Stomach (tissue), 9 donors: ENCODE results near the gene PRM2. TPM values are rescaled to one million over a fixed set of nuclear protein-coding genes. Genes with fewer than 3 reads are reported as not detected.
"Not testable (repeated sequence)": the region's sequence is repeated elsewhere in the genome, so short reads cannot be mapped to it uniquely, and the experiment has no call there.

Experiments used
- DNase-seq, 2 donors: peaks; one replicate each; pipeline versions ENCODE4 v3.0.0 to v3.0.0-alpha.2; 2013 to 2019
- H3K27ac ChIP-seq, 5 donors: fragments of 200-600 bp in 4 of 5; sonication (generic) in 4 of 5; one replicate each; pipeline ENCODE4 v1.5.1; 2013 to 2019; ENCODE audit warnings: mild to moderate bottlenecking in 1 of 5, moderate library complexity in 1 of 5
- H3K27me3 ChIP-seq, 3 donors: fragments of 200-600 bp; sonication (generic); one replicate each; pipeline ENCODE4 v1.5.1; 2017 to 2019; ENCODE audit warnings: mixed run types in 1 of 3
- H3K36me3 ChIP-seq, 4 donors: fragments of 200-600 bp; sonication (generic); 1 replicate in 3 of 4; 2 replicates in 1 of 4; pipeline ENCODE4 v1.5.1; 2016 to 2019
- H3K4me1 ChIP-seq, 4 donors: fragments of 200-600 bp; sonication (generic); one replicate each; pipeline ENCODE4 v1.5.1; 2016 to 2019
- H3K4me3 ChIP-seq, 4 donors: fragments of 200-600 bp; sonication (generic) in 3 of 4; one replicate each; pipeline ENCODE4 v1.5.1; 2016 to 2019; ENCODE audit warnings: mild to moderate bottlenecking in 1 of 4
- H3K9me3 ChIP-seq, 4 donors: fragments of 200-600 bp; sonication (generic); one replicate each; pipeline ENCODE4 v1.5.1; 2016 to 2019
- EP300 ChIP-seq: sonication (generic); formaldehyde crosslinking; IDR thresholded peaks from one replicate; pipeline ENCODE4 v1.6.1; 2017; ENCODE audit warnings: antibody characterized with exemption
- POLR2A ChIP-seq, 4 donors: fragments of 450-650 bp; IDR thresholded peaks; one replicate each; pipeline ENCODE4 v1.6.1; 2016; ENCODE audit warnings: antibody characterized with exemption in 4 of 4, control low read depth in 2 of 4, mild to moderate bottlenecking in 1 of 4, moderate library complexity in 1 of 4
- POLR2AphosphoS5 ChIP-seq, 3 donors: sonication (generic); formaldehyde crosslinking; IDR thresholded peaks; one replicate each; pipeline ENCODE4 v1.6.1; 2016; ENCODE audit warnings: antibody characterized with exemption in 3 of 3
- WGBS, 5 donors: extraction: QIAGEN DNeasy Blood & Tissue Kit in 3 of 5; methylation state at CpG; one replicate each; pipeline versions ENCODE4 v1.1.5 to v1.1.7; 2013 to 2018; 5-methylcytosine and 5-hydroxymethylcytosine counted together
- intact Hi-C: fragments of 100-400 bp; cut with DNase I; formaldehyde crosslinking; loops from one replicate; pipeline ENCODE4 v1.15.1; 2023; ENCODE audit warnings: low total_unique reads
- polyA plus RNA-seq, 3 donors: library from polyadenylated mRNA; stranded (reverse); fragments of 200-250 nt; gene quantifications; one replicate each; pipeline ENCODE4 v1.2.3, GENCODE V29; 2013
- total RNA-seq, 5 donors: library from RNA; depleted of rRNA; stranded (reverse); fragments of >200 nt; gene quantifications; one replicate each; pipeline versions ENCODE4 v1.1.0 to v1.2.3, GENCODE V29; 2014 to 2016
- TF ChIP-seq, protein P1 (sequence below), 7 experiments: fragments of 450-650 bp in 4 of 7; fragments of 200-600 bp in 3 of 7; sonication (generic) in 3 of 7; IDR thresholded peaks; one replicate each; pipeline ENCODE4 v1.5.1; 2016 to 2019; ENCODE audit warnings: antibody characterized with exemption in 7 of 7, control low read depth in 2 of 7, mild to moderate bottlenecking in 1 of 7
- donor health status: healthy with polysubstance abuse.
- donor health status: Bipolar disorder and iron deficiency.
- donor health status: healthy.

Gene PRM2
- total and polyA plus RNA-seq, 8 donors, result not detected

DNA sequence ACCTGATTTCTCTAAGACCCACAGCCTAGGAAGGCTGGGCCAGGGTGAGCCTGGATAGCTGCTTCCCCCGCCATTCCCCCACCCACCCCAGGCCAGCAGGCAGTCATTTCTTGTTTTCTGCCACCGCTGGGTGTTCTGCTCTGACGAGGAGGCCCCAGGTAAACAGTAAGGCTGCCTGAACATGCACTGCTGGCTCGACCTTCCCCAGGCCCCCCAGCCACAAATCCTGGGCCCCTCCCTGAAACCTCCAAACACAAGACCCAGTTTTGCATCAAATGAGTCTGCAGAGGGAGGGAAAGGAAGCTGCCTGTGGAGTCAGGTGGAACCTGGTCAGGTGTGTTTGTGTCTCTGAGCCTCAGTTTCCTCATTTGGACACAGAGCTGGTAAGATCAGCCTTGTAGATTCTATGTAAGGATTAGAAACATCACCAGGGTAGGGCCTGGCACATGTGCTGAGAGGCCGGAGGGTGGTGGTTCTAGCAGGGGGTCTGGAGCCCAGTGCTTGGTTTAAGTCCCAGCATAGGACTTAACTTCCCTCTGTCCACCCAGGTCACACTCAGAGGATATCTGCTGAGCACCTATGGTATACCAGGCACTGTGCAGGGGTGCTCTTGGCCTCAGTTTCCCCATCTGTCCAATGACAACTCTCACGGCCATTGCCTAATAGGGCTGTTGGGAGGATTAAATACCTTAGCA, 23.7 kb upstream of the PRM2 start:
- DNase-seq, result peak in 1 of 2 donors; percentile 35
- Histone ChIP-seq H3K27ac (no peak overlapping the region), H3K4me1 (peaks cover 20 to 41% (median 35%) of the 10 kb centered on the region in 4 donors), H3K9me3 (no peaks in the 10 kb centered on the region), H3K4me3 (no peak overlapping the region), H3K36me3 (no peaks in the 10 kb centered on the region), H3K27me3 (no peaks in the 10 kb centered on the region)
- intact Hi-C loops, result no loop called here
- no peak for TF ChIP-seq POLR2A (IDR thresholded peaks at IDR 0.05)
- TF ChIP-seq, protein P1, sequence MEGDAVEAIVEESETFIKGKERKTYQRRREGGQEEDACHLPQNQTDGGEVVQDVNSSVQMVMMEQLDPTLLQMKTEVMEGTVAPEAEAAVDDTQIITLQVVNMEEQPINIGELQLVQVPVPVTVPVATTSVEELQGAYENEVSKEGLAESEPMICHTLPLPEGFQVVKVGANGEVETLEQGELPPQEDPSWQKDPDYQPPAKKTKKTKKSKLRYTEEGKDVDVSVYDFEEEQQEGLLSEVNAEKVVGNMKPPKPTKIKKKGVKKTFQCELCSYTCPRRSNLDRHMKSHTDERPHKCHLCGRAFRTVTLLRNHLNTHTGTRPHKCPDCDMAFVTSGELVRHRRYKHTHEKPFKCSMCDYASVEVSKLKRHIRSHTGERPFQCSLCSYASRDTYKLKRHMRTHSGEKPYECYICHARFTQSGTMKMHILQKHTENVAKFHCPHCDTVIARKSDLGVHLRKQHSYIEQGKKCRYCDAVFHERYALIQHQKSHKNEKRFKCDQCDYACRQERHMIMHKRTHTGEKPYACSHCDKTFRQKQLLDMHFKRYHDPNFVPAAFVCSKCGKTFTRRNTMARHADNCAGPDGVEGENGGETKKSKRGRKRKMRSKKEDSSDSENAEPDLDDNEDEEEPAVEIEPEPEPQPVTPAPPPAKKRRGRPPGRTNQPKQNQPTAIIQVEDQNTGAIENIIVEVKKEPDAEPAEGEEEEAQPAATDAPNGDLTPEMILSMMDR (IDR thresholded peaks at IDR 0.05), result no peak
- no peak for TF ChIP-seq POLR2AphosphoS5 (IDR thresholded peaks at IDR 0.05)
- TF ChIP-seq EP300, result no peak
- WGBS, 5 donors, result 73 to 91% (median 74%) methylated on average over 6 of the region's 6 CpGs

DNA sequence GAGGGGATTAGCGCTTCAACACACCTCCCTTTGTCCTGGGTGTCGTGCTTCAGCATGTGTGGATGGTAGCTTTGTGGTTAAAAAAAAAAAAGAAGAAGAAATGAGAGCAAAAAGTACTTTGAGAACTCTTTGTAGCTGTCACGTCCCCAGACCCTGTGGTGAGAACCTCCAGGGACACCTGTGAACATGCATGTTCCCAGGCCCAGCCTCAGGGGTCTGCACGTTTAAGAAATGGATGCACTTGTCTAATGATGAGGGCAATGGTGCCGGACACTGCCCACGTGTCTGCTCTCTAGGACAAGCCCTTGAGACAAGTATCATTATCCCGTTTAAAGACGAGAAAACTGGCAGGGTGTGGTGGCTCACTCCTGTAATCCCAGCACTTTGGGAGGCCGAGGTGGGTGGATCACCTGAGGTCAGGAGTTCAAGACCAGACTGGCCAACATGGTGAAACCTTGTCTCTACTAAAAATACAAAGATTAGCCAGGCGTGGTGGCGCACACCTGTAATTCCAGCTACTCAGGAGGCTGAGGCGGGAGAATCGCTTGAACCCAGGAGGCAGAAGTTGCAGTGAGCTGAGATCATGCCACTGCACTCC, 22.8 kb upstream of the PRM2 start:
- H3K4me1 ChIP-seq, result peaks cover 20 to 41% (median 35%) of the 10 kb centered on the region in 4 donors
- H3K27me3 ChIP-seq, H3K36me3 ChIP-seq, DNase-seq, H3K4me3 ChIP-seq, H3K9me3 ChIP-seq, intact Hi-C loops, H3K27ac ChIP-seq: not testable (repeated sequence)
- WGBS, 5 donors, result 83 to 91% (median 88%) methylated on average over 13 of the region's 13 CpGs

DNA sequence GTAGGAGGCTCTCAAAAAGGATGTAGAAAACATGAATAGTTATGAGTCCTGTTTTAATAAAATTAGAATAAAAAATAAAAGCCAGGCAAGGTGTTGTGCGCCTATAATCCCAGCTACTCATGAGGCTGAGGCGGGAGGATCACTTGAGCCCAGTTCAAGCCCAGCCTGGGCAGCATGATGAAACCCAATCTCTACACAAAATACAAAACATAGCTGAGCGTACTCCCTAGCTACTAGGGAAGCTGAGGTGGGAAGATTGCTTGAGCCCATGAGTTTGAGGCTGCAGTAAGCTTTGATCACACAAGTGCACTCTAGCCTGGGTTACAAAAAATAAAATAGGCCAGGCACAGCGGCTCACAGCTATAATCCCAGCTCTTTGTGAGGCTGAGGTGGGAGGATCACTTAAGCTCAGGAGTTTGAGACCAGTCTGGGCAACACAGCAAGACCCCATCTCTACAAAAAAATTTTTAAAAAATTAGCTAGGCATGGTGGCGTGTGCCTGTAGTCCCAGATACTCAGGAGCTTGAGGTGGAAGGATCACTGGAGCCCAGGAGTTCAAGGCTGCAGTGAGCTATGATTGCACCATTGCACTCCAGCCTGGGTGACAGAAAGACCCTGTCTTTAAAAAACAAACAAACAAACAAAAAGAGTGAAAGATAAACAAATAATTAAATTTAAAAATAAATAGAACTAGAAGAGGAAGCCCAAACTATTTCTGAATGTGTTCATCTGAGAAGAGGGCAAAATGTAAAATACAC, 22.0 kb upstream of the PRM2 start:
- intact Hi-C loops, result no loop called here
- Histone ChIP-seq H3K36me3 (no peaks in the 10 kb centered on the region), H3K9me3 (no peaks in the 10 kb centered on the region), H3K4me3 (no peak overlapping the region), H3K4me1 (peaks cover 20 to 35% (median 30%) of the 10 kb centered on the region in 4 donors), H3K27me3 (no peaks in the 10 kb centered on the region), H3K27ac (peak overlapping the region in 4 of 5 donors; percentile 56 to 73 (median 64))
- WGBS, 5 donors, result 76 to 93% (median 87%) methylated on average over 5 of the region's 5 CpGs
- DNase-seq, result no peak
- TF ChIP-seq, protein P1 (IDR thresholded peaks at IDR 0.05), result no peak
- no peak for TF ChIP-seq EP300
- no peak for TF ChIP-seq POLR2A (IDR thresholded peaks at IDR 0.05)
- TF ChIP-seq POLR2AphosphoS5 (IDR thresholded peaks at IDR 0.05), result no peak

DNA sequence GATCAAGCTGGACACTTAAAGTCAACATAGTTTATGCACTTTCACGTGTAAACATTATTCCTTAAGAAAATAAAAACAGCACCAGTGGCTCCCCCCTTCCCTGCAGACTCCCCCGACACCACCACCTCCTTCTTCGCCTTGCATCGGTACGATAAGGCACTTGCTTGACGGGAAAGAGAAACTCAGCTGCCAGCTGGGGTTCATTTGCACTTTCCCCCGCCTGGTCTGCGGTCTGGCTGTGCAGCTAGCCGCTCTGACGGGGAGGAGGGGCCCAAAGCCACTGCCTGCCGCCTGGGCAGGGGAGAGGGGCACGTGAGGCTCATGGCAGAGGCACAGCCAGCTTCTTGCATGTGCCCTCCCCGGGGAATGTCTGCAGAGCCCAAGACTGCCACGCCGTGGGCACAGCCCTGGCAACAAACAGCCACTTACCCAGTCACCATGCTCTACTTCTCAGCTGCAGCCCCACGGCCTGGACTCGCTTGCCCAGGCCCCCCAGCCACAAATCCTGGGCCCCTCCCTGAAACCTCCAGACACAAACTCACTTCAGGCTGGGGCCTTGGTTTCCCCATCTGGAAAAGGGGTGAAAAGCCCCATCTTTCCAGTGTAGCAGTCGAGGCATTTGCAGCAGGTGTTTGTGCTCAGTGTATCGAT, 21.3 kb upstream of the PRM2 start:
- TF ChIP-seq EP300 (no peak), POLR2AphosphoS5 (IDR thresholded peaks at IDR 0.05) (peak; percentile 37 to 86 (median 66))
- TF ChIP-seq, protein P1 (IDR thresholded peaks at IDR 0.05), result peak in 1 of 7 experiments; percentile 43
- no peaks in the 10 kb centered on the region for H3K36me3 ChIP-seq
- H3K9me3 ChIP-seq, result no peaks in the 10 kb centered on the region
- intact Hi-C loops, result no loop called here
- peak overlapping the region; percentile 25 to 73 (median 61) for H3K27ac ChIP-seq
- peak; percentile 91 to 92 for DNase-seq
- H3K4me1 ChIP-seq, result peaks cover 16 to 28% (median 25%) of the 10 kb centered on the region in 4 donors
- H3K27me3 ChIP-seq, result no peaks in the 10 kb centered on the region
- H3K4me3 ChIP-seq, result peak overlapping the region; percentile 12 to 27 (median 22)
- WGBS, 5 donors, result 6 to 10% (median 7%) methylated on average over 15 to 19 of the region's 19 CpGs
